DND-41 (cell line): ENCODE measurements around the gene NLGN2.

Experiments
- CTCF ChIP-seq: IDR thresholded peaks from 2 replicates; pipeline ENCODE4 v1.5.1; 2012; ENCODE audit warnings: borderline replicate concordance, low read length, moderate library complexity, mild to moderate bottlenecking; ENCODE audit not compliant: poor library complexity, severe bottlenecking; ENCODE audit errors: extremely low read depth
- EZH2 ChIP-seq: IDR thresholded peaks from 3 replicates; pipeline ENCODE4 v1.6.1; 2012; ENCODE audit warnings: borderline replicate concordance, low read depth, mild to moderate bottlenecking, moderate library complexity, low read length, inconsistent platforms; ENCODE audit not compliant: severe bottlenecking

- TF ChIP-seq CTCF (no peak), EZH2 (no peak)
Observed at GRCh38 chr17:7441266-7441665, 33.6 kb downstream of the NLGN2 start.
